HTR-8/SVneo (cell line): ENCODE data around the gene KDM5B.
"Not testable (repeated sequence)": the region's sequence is repeated elsewhere in the genome, so short reads cannot be mapped to it uniquely, and the experiment has no call there.

ENCODE experiments used
- DNase-seq: peaks from one replicate; pipeline ENCODE4 v3.0.0; 2011; ENCODE audit warnings: low spot score, mixed read lengths; ENCODE audit not compliant: insufficient read length
- FAIRE-seq: peaks from 2 replicates; lab custom pipeline; 2011; peaks lifted over from hg19 to GRCh38; lab: Jason Lieb, UNC

Gene KDM5B

GRCh38 chr1:202723046-202723445, 85.2 kb downstream of the KDM5B start:
- DNase-seq, FAIRE-seq: not testable (repeated sequence)

DNA sequence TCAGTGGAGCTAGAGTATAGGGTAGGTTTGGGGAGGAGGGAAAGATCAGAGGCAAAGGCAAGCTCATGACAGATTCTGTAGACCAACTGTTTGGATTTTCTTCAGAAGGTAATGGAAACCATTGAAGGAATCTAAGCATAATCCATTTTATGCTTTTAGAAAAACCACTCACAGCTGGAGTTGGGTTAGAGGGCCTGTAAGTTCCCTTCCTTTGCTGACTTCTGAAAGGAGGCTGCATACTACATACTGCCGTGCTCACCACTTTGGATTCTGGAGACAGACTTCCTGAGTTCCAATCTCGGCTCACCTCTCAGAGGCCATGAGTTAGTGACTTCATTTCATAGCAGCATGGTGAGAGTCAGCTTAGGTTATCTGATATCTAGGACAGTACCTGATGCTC, 91.6 kb downstream of the KDM5B start:
- DNase-seq, result no peak
- no peak for FAIRE-seq

DNA sequence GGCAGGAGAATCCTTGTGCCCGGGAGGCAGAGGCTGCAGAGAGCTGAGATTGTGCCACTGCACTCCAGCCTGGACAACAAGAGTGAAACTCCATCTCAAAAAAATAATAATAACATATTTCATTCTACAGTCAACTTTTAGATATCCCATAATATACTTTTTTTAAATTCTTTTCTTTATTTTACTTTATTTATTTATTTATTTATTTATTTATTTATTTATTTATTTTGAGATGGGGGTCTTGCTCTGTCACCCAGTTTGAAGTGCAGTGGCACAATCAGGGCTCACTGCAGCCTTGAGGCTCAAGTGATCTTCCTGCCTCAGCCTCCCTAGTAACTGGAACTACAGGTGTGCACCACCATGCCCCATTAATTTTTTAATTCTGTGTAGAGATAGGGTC, 94.0 kb downstream of the KDM5B start:
- DNase-seq, FAIRE-seq: not testable (repeated sequence)

- DNase-seq (no peak), FAIRE-seq (no peak)
Observed at GRCh38 chr1:202713110-202713509, 95.1 kb downstream of the KDM5B start.

GRCh38 chr1:202711949-202712635, 96.1 kb downstream of the KDM5B start:
- FAIRE-seq (no peak), DNase-seq (no peak)

DNA sequence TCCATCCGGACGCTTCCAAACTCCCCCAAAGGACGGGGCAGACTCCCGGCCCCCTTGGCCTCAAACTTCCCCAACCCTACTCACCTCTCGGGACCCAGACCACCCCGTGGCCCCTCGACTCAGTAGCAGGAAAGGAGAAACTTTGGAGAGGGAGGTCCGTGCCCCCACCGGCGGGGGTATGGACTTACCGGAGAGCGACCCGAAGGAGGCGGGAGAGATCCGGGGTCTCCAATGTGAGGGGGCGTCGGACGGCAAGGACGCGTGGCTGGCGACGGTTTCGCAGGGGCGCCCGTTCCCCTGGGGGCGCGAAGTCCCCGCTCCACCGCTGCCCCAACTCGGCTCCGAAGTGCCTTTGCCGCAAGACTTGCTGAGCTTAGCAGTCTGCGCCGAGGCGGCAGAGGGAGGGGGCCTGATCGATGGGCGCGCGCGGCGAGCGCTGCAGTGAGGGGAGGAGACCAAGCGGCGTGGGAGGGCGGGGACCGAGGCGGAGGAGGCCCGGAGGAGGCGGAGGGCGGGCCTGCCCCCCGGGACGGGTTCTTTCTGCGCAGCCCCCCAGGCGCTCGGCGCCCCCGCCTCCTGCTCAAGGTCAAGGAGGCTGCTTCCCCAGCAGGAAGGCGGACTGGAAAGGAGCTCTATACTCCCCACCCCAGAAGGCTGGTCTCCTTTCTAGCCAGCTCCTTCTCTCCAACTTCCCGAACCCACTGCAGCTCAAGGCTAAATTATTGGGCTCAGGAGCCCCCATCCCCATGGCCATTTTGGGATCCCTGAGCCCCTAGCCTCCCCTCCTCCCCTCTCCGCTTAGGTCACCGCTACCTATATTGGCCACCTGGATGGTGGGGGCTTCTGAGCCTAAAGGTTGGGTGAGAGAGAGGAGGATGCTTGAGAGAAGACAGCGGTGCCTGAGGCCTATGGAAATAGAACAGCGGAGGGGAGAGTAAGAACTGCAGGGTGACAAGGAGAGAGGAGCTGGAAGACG, 97.9 kb downstream of the KDM5B start, which contains the start of gene SYT2:
SYT2 (minus strand) TSS at position 385 of the 976 bp plus-strand sequence. CDS start 104,682 bp downstream, outside the sequence.
- DNase-seq (peak; percentile 48), FAIRE-seq (peak; percentile 79)

DNA sequence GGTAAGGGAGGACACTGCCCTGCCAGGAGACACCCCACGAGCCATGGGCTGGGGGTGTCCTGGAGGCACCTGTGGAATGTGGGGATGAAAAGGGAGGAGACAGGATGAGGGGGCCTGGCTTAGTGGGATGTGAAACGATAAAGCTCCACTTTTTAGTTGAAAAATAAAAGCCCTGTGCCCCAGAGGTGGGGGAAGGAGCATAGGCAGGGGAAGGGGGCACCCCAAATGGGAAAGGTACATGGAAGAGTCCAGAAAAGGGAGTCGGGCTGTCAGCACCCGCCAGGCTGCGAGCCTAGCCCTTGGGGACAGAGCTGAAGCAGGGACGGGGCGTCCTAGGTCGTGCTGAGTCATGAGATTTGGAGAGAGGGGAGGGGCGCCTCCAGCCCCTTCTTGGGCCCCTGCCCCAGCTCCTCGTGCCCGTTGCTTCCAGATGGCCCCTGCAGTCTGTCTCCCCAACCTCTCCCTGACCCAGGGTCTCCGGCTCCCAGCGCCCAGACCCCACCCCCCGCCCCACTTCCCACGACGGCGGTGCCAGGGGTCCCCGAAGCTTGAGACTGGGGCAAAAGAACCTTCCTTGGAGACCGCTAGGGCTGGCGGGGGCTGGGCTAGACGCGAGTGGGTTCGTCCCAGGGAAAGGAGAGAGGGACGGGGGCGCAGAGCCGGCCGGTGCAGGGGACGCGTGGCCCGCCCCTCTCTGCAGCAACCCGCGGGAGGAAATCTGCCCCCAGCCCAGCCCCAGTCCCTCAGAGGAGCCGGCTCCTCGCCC, 98.8 kb downstream of the KDM5B start:
- FAIRE-seq (no peak), DNase-seq (no peak)

DNA sequence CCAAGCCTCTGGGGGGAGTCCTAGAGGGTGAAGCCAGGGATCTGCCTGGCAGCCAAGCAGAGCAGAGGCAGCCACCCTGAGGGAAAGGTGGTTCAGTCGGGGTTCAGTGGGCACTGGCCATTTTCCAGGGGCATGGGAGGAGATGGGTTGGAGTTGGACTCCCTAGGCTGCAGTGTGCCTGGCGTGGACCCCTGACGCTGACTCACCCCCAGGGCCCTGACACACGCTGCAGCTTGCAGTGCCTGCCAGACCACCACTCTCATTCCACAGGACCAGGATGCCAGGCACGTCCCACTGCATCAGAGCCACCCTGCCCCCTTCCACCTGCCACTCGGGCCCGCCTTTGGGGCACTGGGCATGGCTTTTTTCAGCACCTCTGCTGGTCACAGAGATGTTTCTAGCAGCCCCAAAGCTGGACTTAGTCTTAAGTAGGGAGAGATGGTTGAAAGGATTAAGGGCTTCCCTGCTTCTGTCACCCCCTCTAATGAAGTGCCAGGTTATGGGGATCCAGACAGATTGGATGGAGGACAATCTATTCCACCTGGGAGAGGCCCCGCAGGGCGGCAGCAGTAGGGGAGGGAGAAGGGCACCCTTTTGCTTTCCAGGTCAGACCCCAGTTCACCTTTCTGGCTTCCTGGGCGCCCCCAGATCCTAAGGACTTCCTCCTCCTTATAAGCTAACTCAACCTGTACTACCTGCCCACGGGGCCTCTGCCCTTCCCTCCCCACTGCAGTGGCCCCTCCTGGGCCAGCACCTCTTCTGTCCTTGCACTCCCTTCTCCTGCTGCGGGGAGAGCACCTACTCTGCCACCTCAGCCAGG, 99.6 kb downstream of the KDM5B start:
- FAIRE-seq, result no peak
- DNase-seq, result no peak

DNA sequence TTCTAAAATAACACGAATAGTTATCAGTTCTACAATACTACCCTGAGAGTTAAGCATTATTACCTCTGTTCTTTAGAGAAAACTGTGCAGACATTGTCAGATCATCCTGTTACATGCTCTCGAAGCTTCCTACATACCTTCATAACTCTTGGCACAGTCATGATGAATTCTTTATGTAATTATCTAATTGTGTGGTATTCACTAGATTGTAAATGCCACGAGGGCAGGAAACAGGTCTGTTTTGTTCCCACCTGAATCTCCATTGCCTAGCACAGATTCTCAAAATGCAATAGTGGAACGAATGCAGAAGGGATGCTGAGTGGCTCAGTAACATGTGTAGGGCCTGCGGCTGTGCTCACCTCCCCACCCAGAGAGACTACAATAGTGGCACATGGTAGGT, 101.4 kb downstream of the KDM5B start:
- no peak for DNase-seq
- FAIRE-seq, result no peak

DNA sequence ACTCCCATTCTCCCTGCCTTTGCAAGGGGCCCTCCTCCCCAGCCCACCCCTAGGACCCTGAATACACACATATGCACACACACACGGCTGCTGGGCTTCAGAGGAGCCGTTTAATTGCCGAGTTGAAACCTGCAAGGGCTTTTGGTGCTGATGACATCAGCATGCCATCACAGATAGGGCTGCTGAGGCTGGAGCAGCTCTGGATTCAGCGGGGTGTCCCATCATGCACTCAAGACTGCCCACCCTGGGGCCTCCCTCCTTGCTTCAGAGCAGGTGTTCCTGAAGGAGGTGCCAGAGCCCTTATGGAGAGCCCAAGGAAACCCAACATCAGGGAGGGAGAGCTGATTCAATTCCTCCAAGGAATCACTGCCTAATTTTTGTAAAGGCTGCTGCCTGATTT, 103.6 kb downstream of the KDM5B start:
- no peak for FAIRE-seq
- no peak for DNase-seq

DNA sequence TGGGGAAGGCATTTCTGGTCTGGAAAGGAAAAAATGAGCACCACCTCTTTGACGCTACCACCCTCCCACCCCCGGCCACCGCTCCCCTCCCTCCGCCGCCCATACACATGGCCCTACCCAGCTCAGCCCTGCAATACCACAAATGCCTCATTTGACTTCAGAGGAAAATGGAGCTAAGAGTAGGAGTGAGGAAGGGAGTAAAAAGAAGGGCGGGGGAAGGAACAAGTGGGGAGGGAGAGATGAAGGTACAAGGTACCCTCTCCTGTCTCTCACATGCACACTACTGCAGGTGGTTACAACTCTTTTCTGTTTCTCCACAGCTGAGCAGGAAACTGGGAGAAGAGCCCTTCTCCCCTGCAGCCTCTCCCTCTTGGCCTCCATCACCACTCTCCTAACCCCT, 105.0 kb downstream of the KDM5B start:
- DNase-seq (no peak), FAIRE-seq (no peak)

GRCh38 chr1:202702088-202702487, 106.1 kb downstream of the KDM5B start:
- no peak for FAIRE-seq

DNA sequence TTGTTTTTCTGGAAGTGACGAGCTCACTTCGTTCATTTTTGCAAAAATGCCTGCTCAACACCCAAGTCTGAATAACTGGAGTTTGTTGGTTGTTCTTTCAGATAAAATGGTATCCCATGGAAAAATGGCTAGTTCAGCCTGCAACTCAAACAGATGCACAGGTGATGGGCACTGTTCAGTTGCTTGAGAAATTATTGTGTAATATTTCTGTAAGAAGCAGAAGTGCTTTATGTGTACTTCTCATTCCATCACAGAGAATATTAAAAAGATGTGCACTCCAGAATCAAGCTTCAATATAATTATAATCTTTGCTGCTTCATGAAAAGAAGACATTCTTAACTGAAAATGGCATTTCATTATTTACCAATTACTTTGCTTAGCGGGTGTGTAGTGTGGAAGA, 107.0 kb downstream of the KDM5B start:
- DNase-seq (no peak), FAIRE-seq (no peak)

More at GRCh38 chr1:202702088-202702487, 106.1 kb downstream of the KDM5B start:
- no peak for DNase-seq

GRCh38 chr1:202700061-202700460, 108.2 kb downstream of the KDM5B start:
- no peak for FAIRE-seq
- DNase-seq, result no peak

- DNase-seq (no peak), FAIRE-seq (no peak)
Observed at GRCh38 chr1:202698276-202698675, 109.9 kb downstream of the KDM5B start.

GRCh38 chr1:202697038-202697437, 111.2 kb downstream of the KDM5B start:
- DNase-seq, result no peak
- FAIRE-seq, result no peak

GRCh38 chr1:202694314-202694713, 113.9 kb downstream of the KDM5B start:
- FAIRE-seq (no peak), DNase-seq (no peak)

DNA sequence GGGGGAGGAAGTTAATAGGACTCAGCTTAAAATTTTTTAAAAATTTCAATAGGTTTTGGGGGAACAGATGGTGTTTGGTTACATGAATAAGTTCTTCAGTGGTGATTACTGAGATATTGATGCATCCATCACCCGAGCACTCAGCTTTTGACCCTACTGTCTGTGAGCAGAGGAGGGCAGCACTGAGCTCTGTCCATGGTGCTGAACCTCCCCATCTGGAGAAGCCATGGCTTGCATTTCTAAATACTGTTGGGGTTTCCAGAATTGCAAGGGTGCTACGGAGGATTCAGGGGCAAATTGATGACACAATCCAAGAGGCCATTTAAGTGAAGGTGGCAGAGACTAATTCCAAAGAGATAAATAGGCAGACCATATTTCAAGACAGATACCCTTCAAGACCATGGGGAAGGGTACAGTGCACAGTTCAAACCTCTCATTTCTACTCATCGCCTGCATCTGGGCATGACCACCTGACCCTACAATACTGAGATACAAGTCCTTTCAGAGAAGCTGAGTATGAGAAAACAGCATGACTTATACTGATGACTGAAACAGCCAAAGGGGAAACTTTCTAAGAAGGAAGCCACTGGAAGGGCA, 115.2 kb downstream of the KDM5B start:
- DNase-seq, result peak; percentile 72
- peak; percentile 84 for FAIRE-seq

GRCh38 chr1:202691816-202692215, 116.4 kb downstream of the KDM5B start:
- DNase-seq (no peak), FAIRE-seq (no peak)
